Measurements from ENCODE around the gene OR10A2.
"Not testable (repeated sequence)": the region's sequence is repeated elsewhere in the genome, so short reads cannot be mapped to it uniquely, and the experiment has no call there.

The OR10A2 gene

GRCh38 chr11:6900327-6900999 lies 37.6 kb downstream of the OR10A2 start:
- FAIRE-seq = no peak

GRCh38 chr11:6904804-6905203 lies 41.9 kb downstream of the OR10A2 start:
- FAIRE-seq = not testable (repeated sequence)

More at GRCh38 chr11:6900327-6900999, 37.6 kb downstream of the OR10A2 start:
- DNase-seq (ENCODE audit: insufficient read length, low spot score) = no peak
- TF ChIP-seq POLR2A (IDR thresholded peaks at IDR 0.05; ENCODE audit: low read depth, low read length) = no peak

GRCh38 chr11:6911378-6911777 lies 48.5 kb downstream of the OR10A2 start:
- no peak for DNase-seq (ENCODE audit: insufficient read length, low spot score)
- no peak for TF ChIP-seq POLR2A (IDR thresholded peaks at IDR 0.05; ENCODE audit: low read depth, low read length)
- FAIRE-seq = no peak

More at GRCh38 chr11:6904804-6905203, 41.9 kb downstream of the OR10A2 start:
- not testable (repeated sequence) for DNase-seq (ENCODE audit: insufficient read length, low spot score)

- no peak for TF ChIP-seq POLR2A (IDR thresholded peaks at IDR 0.05; ENCODE audit: low read depth, low read length)
- DNase-seq (ENCODE audit: insufficient read length, low spot score) (no peak), FAIRE-seq (no peak)
These were observed 49.1 kb downstream of the OR10A2 start for GRCh38 chr11:6911948-6912347.

GRCh38 chr11:6919698-6920097 lies 56.8 kb downstream of the OR10A2 start:
- DNase-seq (ENCODE audit: insufficient read length, low spot score) = no peak
- TF ChIP-seq POLR2A (IDR thresholded peaks at IDR 0.05; ENCODE audit: low read depth, low read length) = no peak
- FAIRE-seq = peak; percentile 43

- no peak for FAIRE-seq
These were observed 57.8 kb downstream of the OR10A2 start, which contains the start of gene OR2D3 for GRCh38 chr11:6920702-6921101. TSS of gene OR2D3 (plus strand) at chr11:6921002. CDS start at chr11:6921002, 0 bp downstream.

More at GRCh38 chr11:6920702-6921101, 57.8 kb downstream of the OR10A2 start, which contains the start of gene OR2D3:
- no peak for TF ChIP-seq POLR2A (IDR thresholded peaks at IDR 0.05; ENCODE audit: low read depth, low read length)
- no peak for DNase-seq (ENCODE audit: insufficient read length, low spot score)

Data from H54 (cell line).